ENCODE results near the gene CDYL2.

Gene CDYL2

DNA sequence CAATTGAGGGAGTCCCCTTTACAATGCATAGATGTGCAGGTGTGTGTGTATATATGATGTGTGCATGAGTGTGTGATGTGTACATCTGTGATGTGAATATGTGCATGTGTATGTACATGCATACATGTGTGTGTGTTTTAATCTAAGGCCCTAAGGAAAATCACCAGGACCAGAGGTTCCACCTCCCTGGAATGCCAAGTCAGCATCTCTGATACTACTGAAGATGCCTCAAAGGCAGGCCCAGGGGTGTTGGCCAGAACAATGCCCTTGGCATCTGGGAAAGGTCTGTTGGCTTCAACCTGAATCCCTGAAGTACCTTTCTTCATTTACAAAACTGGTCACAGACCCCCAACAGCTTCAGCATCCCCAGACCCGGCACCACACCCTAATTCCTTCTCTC lies 129.5 kb downstream of the CDYL2 start:
- in situ Hi-C loops (cut with HindIII; ENCODE audit: low pct_ligation_motif_present, low sequenced_read_pairs): no loop called here
- Histone ChIP-seq H3K4me3 (ENCODE audit: low read depth, low read length) (no peak overlapping the region), H3K27ac (no peak overlapping the region), H3K36me3 (replicated peaks) (no peaks in the 10 kb centered on the region), H3K27me3 (replicated peaks) (no peaks in the 10 kb centered on the region)
- TF ChIP-seq, protein P1, sequence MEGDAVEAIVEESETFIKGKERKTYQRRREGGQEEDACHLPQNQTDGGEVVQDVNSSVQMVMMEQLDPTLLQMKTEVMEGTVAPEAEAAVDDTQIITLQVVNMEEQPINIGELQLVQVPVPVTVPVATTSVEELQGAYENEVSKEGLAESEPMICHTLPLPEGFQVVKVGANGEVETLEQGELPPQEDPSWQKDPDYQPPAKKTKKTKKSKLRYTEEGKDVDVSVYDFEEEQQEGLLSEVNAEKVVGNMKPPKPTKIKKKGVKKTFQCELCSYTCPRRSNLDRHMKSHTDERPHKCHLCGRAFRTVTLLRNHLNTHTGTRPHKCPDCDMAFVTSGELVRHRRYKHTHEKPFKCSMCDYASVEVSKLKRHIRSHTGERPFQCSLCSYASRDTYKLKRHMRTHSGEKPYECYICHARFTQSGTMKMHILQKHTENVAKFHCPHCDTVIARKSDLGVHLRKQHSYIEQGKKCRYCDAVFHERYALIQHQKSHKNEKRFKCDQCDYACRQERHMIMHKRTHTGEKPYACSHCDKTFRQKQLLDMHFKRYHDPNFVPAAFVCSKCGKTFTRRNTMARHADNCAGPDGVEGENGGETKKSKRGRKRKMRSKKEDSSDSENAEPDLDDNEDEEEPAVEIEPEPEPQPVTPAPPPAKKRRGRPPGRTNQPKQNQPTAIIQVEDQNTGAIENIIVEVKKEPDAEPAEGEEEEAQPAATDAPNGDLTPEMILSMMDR (IDR thresholded peaks at IDR 0.05; ENCODE audit: low read depth, low read length, missing control alignments): no peak
- DNase-seq: no peak

GRCh38 chr16:80672379-80672778 lies 132.0 kb downstream of the CDYL2 start:
- H3K36me3 ChIP-seq (replicated peaks): no peaks in the 10 kb centered on the region
- in situ Hi-C loops (cut with HindIII; ENCODE audit: low pct_ligation_motif_present, low sequenced_read_pairs): no loop called here
- no peak overlapping the region for H3K27ac ChIP-seq
- H3K4me3 ChIP-seq (ENCODE audit: low read depth, low read length): no peak overlapping the region
- TF ChIP-seq, protein P1 (IDR thresholded peaks at IDR 0.05; ENCODE audit: low read depth, low read length, missing control alignments): no peak
- DNase-seq: no peak
- no peaks in the 10 kb centered on the region for H3K27me3 ChIP-seq (replicated peaks)

DNA sequence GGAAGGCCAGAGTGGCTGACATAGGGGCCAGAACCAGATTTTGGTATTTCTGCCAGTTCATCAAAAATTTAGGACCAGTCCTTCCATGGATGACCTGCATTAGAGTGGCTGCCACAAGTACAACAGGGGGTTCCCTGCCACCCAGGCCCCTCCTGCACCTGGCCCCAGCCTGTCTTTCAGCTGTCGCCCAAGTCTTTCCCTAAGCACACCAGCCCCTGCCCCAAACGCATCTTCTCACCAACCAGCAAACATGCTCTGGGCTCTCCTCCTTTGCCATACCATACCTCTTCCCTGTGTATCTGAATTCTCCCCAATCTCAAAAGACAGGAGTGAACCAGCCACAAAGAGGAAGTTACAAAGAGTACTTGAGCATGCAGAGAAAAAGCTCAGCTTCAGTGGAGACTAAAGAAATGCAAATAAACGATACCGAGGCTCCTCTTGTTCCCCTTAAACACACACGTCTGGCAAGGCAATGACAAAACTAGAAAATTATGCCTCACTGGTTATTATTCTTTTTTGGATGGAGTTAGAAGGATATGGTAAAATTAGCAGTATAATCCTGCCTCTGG lies 133.0 kb downstream of the CDYL2 start:
- in situ Hi-C loops (cut with HindIII; ENCODE audit: low pct_ligation_motif_present, low sequenced_read_pairs): no loop called here
- Histone ChIP-seq H3K27me3 (replicated peaks) (no peaks in the 10 kb centered on the region), H3K36me3 (replicated peaks) (no peaks in the 10 kb centered on the region), H3K4me3 (ENCODE audit: low read depth, low read length) (no peak overlapping the region), H3K27ac (no peak overlapping the region)
- no peak for DNase-seq
- TF ChIP-seq, protein P1 (IDR thresholded peaks at IDR 0.05; ENCODE audit: low read depth, low read length, missing control alignments): no peak

GRCh38 chr16:80670170-80670865 lies 134.1 kb downstream of the CDYL2 start:
- in situ Hi-C loops (cut with HindIII; ENCODE audit: low pct_ligation_motif_present, low sequenced_read_pairs): no loop called here
- no peaks in the 10 kb centered on the region for H3K36me3 ChIP-seq (replicated peaks)
- H3K27me3 ChIP-seq (replicated peaks): no peaks in the 10 kb centered on the region
- TF ChIP-seq, protein P1 (IDR thresholded peaks at IDR 0.05; ENCODE audit: low read depth, low read length, missing control alignments): no peak
- no peak overlapping the region for H3K27ac ChIP-seq
- no peak for DNase-seq
- no peak overlapping the region for H3K4me3 ChIP-seq (ENCODE audit: low read depth, low read length)

- in situ Hi-C loops (cut with HindIII; ENCODE audit: low pct_ligation_motif_present, low sequenced_read_pairs): no loop called here
- Histone ChIP-seq H3K36me3 (replicated peaks) (no peaks in the 10 kb centered on the region), H3K27me3 (replicated peaks) (no peaks in the 10 kb centered on the region), H3K27ac (no peak overlapping the region), H3K4me3 (ENCODE audit: low read depth, low read length) (no peak overlapping the region)
- no peak for DNase-seq
- TF ChIP-seq, protein P1 (IDR thresholded peaks at IDR 0.05; ENCODE audit: low read depth, low read length, missing control alignments): no peak
These were observed 134.7 kb downstream of the CDYL2 start for GRCh38 chr16:80669673-80670072.

DNA sequence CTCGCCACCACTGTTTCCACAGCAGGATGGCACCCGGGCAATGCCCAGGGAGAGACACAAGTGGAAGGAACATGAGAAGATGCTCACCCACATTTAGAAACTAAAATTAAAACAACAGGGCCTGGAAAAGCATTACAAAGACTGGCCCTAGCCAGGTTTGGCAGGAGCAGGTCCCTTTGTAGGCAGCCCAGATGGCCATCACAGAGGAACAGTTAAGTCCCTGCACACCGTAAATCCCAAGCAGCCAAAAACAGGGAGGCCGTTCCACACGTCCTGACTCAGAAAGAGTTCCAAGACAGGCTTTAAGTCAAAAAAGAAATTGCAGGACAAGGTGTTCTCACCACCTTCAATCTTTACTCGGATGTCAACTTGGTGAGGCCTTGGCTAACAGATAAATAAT lies 136.5 kb downstream of the CDYL2 start:
- in situ Hi-C loops (cut with HindIII; ENCODE audit: low pct_ligation_motif_present, low sequenced_read_pairs): no loop called here
- no peak overlapping the region for H3K27ac ChIP-seq
- DNase-seq: no peak
- H3K27me3 ChIP-seq (replicated peaks): no peaks in the 10 kb centered on the region
- no peaks in the 10 kb centered on the region for H3K36me3 ChIP-seq (replicated peaks)
- H3K4me3 ChIP-seq (ENCODE audit: low read depth, low read length): no peak overlapping the region
- TF ChIP-seq, protein P1 (IDR thresholded peaks at IDR 0.05; ENCODE audit: low read depth, low read length, missing control alignments): no peak

All from brain microvascular endothelial cell (primary cell).